Activated CD4-positive, alpha-beta T cell treated with anti-CD3 and anti-CD28 coated beads, Interleukin-2, amount 10 ng/mL, durations not matched to agents 7 days and 5 days (primary cell): ENCODE data around the gene TEX44. TPM values are rescaled to one million over a fixed set of nuclear protein-coding genes. Genes with fewer than 3 reads are reported as not detected.

ENCODE experiments used
- CTCF ChIA-PET: fragments of 350-600 bp; sonication (Branson Sonifier 250); formaldehyde crosslinking; loops from one replicate; lab custom pipeline; 2021; ENCODE audit warnings: antibody characterized with exemption; lab: Charles Lee
- POLR2A ChIA-PET: fragments of 350-600 bp; sonication (Branson Sonifier 250); formaldehyde crosslinking; loops from one replicate; lab custom pipeline; 2021; ENCODE audit warnings: antibody characterized with exemption; lab: Charles Lee
- DNase-seq: peaks from one replicate; pipeline ENCODE4 v3.0.0-alpha.2; 2020
- H3K27ac Mint-ChIP-seq: one replicate; pipeline ENCODE4 v1.8.0; 2021; ENCODE audit warnings: mild to moderate bottlenecking, moderate library complexity, mixed read lengths
- H3K27me3 Mint-ChIP-seq: one replicate; pipeline ENCODE4 v1.8.0; 2021; ENCODE audit warnings: mixed read lengths
- H3K36me3 Mint-ChIP-seq: one replicate; pipeline ENCODE4 v1.8.0; 2021; ENCODE audit warnings: low read depth, mixed read lengths
- H3K4me1 Mint-ChIP-seq: one replicate; pipeline ENCODE4 v1.8.0; 2021; ENCODE audit warnings: mixed read lengths
- H3K4me3 Mint-ChIP-seq: one replicate; pipeline ENCODE4 v1.8.0; 2021; ENCODE audit warnings: mild to moderate bottlenecking, moderate library complexity, mixed read lengths
- H3K9me3 Mint-ChIP-seq: one replicate; pipeline ENCODE4 v1.8.0; 2021; ENCODE audit warnings: mixed read lengths
- total RNA-seq, 2 experiments: library from RNA; stranded (reverse); gene quantifications; one replicate each; pipeline ENCODE4 v1.2.3, GENCODE V29; 2021

TEX44 gene
- total RNA-seq, 2 experiments from 2014 or later, result not detected

- Mint-ChIP-seq H3K4me3 (peak overlapping the region; percentile 72), H3K4me1 (peaks cover 59% of the 10 kb centered on the region), H3K27ac (peak overlapping the region; percentile 97), H3K36me3 (no peaks in the 10 kb centered on the region), H3K9me3 (no peaks in the 10 kb centered on the region), H3K27me3 (no peaks in the 10 kb centered on the region)
- ChIA-PET POLR2A (interaction anchor here (1.0 to 1.7 kb wide), 5 partner anchors 30 to 173 kb away, joined by 3 to 6 read pairs (median 3); partner anchors contain the start of genes COPS7B and PTMA), CTCF (interaction anchor here (0.6 to 9.2 kb wide), 28 partner anchors 8 to 560 kb away, joined by 3 to 121 read pairs (median 4); partner anchors contain the start of gene PTMA)
- DNase-seq, result peak; percentile 90
These were observed 20.0 kb downstream of the TEX44 start for GRCh38 chr2:231612456-231613330.

- peak overlapping the region; percentile 97 for H3K27ac Mint-ChIP-seq
- H3K9me3 Mint-ChIP-seq, result no peaks in the 10 kb centered on the region
- no peak for DNase-seq
- peaks cover 65% of the 10 kb centered on the region for H3K4me1 Mint-ChIP-seq
- CTCF ChIA-PET, result interaction anchor here (0.7 to 9.2 kb wide), 19 partner anchors 8 to 560 kb away, joined by 3 to 121 read pairs (median 4); partner anchors contain the start of gene PTMA
- H3K4me3 Mint-ChIP-seq, result peak overlapping the region; percentile 72
- POLR2A ChIA-PET, result interaction anchor here (0.6 to 1.7 kb wide), 4 partner anchors 29 to 100 kb away, joined by 3 to 6 read pairs (median 4); partner anchors contain the start of gene PTMA
- H3K27me3 Mint-ChIP-seq, result no peaks in the 10 kb centered on the region
- H3K36me3 Mint-ChIP-seq, result no peaks in the 10 kb centered on the region
These were observed 20.6 kb downstream of the TEX44 start for GRCh38 chr2:231613331-231613662.

- Mint-ChIP-seq H3K9me3 (no peaks in the 10 kb centered on the region), H3K27ac (peak overlapping the region; percentile 97), H3K36me3 (no peaks in the 10 kb centered on the region), H3K4me3 (peak overlapping the region; percentile 72), H3K4me1 (peaks cover 67% of the 10 kb centered on the region), H3K27me3 (no peaks in the 10 kb centered on the region)
- POLR2A ChIA-PET, result interaction anchor here (0.6 to 1.7 kb wide), 6 partner anchors 29 to 99 kb away, joined by 3 to 6 read pairs (median 4); partner anchors contain the start of gene PTMA
- CTCF ChIA-PET, result interaction anchor here (0.7 to 9.2 kb wide), 16 partner anchors 9 to 173 kb away, joined by 3 to 121 read pairs (median 4); partner anchors contain the start of genes COPS7B and PTMA
- DNase-seq, result peak; percentile 80
These were observed 21.2 kb downstream of the TEX44 start for GRCh38 chr2:231613663-231614558.

- Mint-ChIP-seq H3K9me3 (no peaks in the 10 kb centered on the region), H3K4me1 (peaks cover 69% of the 10 kb centered on the region), H3K27ac (peak overlapping the region; percentile 76), H3K27me3 (no peaks in the 10 kb centered on the region), H3K36me3 (no peaks in the 10 kb centered on the region), H3K4me3 (peak overlapping the region; percentile 71)
- ChIA-PET POLR2A (interaction anchor here (0.6 to 1.7 kb wide), 4 partner anchors 63 to 151 kb away, joined by 4 to 6 read pairs (median 4); partner anchors contain the start of gene PTMA), CTCF (interaction anchor here (1.2 to 9.2 kb wide), 7 partner anchors 8 to 172 kb away, joined by 3 to 121 read pairs (median 67); partner anchors contain the start of genes COPS7B and PTMA)
- DNase-seq, result no peak
These were observed 21.9 kb downstream of the TEX44 start for GRCh38 chr2:231614559-231615057.

- H3K9me3 Mint-ChIP-seq, result no peaks in the 10 kb centered on the region
- POLR2A ChIA-PET, result interaction anchor here (0.6 to 1.5 kb wide), 2 partner anchors 95 to 151 kb away, joined by 4 to 5 read pairs; no protein-coding TSS in a partner anchor
- CTCF ChIA-PET, result interaction anchor here (1.2 to 9.2 kb wide), 4 partner anchors 8 to 92 kb away, joined by 4 to 121 read pairs (median 77); partner anchors contain the start of gene PTMA
- H3K4me3 Mint-ChIP-seq, result peak overlapping the region; percentile 44
- DNase-seq, result no peak
- H3K36me3 Mint-ChIP-seq, result no peaks in the 10 kb centered on the region
- H3K4me1 Mint-ChIP-seq, result peaks cover 73% of the 10 kb centered on the region
- peak overlapping the region; percentile 76 for H3K27ac Mint-ChIP-seq
- no peaks in the 10 kb centered on the region for H3K27me3 Mint-ChIP-seq
These were observed 22.5 kb downstream of the TEX44 start for GRCh38 chr2:231615058-231615671.

GRCh38 chr2:231616296-231616695, 23.6 kb downstream of the TEX44 start:
- Mint-ChIP-seq H3K9me3 (no peaks in the 10 kb centered on the region), H3K4me1 (peaks cover 69% of the 10 kb centered on the region), H3K36me3 (no peaks in the 10 kb centered on the region), H3K27ac (no peak overlapping the region), H3K27me3 (no peaks in the 10 kb centered on the region), H3K4me3 (no peak overlapping the region)
- ChIA-PET CTCF (no interaction called here), POLR2A (no interaction called here)
- no peak for DNase-seq

- no peaks in the 10 kb centered on the region for H3K9me3 Mint-ChIP-seq
- ChIA-PET POLR2A (interaction anchor here (0.8 kb wide), 1 partner anchor 11 kb away, joined by 5 read pairs; no protein-coding TSS in a partner anchor), CTCF (interaction anchor here (0.5 to 1.7 kb wide), 5 partner anchors 16 to 90 kb away, joined by 3 to 8 read pairs (median 3); no protein-coding TSS in a partner anchor)
- peaks cover 69% of the 10 kb centered on the region for H3K4me1 Mint-ChIP-seq
- H3K36me3 Mint-ChIP-seq, result no peaks in the 10 kb centered on the region
- DNase-seq, result no peak
- H3K27me3 Mint-ChIP-seq, result no peaks in the 10 kb centered on the region
- no peak overlapping the region for H3K4me3 Mint-ChIP-seq
- H3K27ac Mint-ChIP-seq, result peak overlapping the region; percentile 43
These were observed 24.6 kb downstream of the TEX44 start for GRCh38 chr2:231617059-231617926.

GRCh38 chr2:231621051-231621879, 28.6 kb downstream of the TEX44 start:
- no peaks in the 10 kb centered on the region for H3K9me3 Mint-ChIP-seq
- H3K4me3 Mint-ChIP-seq, result no peak overlapping the region
- H3K36me3 Mint-ChIP-seq, result no peaks in the 10 kb centered on the region
- peak overlapping the region; percentile 88 for H3K27ac Mint-ChIP-seq
- H3K4me1 Mint-ChIP-seq, result peaks cover 58% of the 10 kb centered on the region
- CTCF ChIA-PET, result interaction anchor here (0.6 to 2.8 kb wide), 8 partner anchors 9 to 93 kb away, joined by 3 to 12 read pairs (median 4); no protein-coding TSS in a partner anchor
- DNase-seq, result peak; percentile 44
- POLR2A ChIA-PET, result no interaction called here
- no peaks in the 10 kb centered on the region for H3K27me3 Mint-ChIP-seq

GRCh38 chr2:231622963-231623362, 30.3 kb downstream of the TEX44 start:
- CTCF ChIA-PET, result interaction anchor here (0.7 to 2.8 kb wide), 14 partner anchors 8 to 140 kb away, joined by 3 to 12 read pairs (median 4); partner anchors contain the start of gene PTMA
- no peaks in the 10 kb centered on the region for H3K27me3 Mint-ChIP-seq
- H3K36me3 Mint-ChIP-seq, result peaks cover 2% of the 10 kb centered on the region
- no peak for DNase-seq
- no peaks in the 10 kb centered on the region for H3K9me3 Mint-ChIP-seq
- POLR2A ChIA-PET, result no interaction called here
- peak overlapping the region; percentile 88 for H3K27ac Mint-ChIP-seq
- peaks cover 54% of the 10 kb centered on the region for H3K4me1 Mint-ChIP-seq
- no peak overlapping the region for H3K4me3 Mint-ChIP-seq

GRCh38 chr2:231626449-231626848, 33.8 kb downstream of the TEX44 start:
- no peaks in the 10 kb centered on the region for H3K9me3 Mint-ChIP-seq
- H3K36me3 Mint-ChIP-seq, result peaks cover 2% of the 10 kb centered on the region
- H3K27me3 Mint-ChIP-seq, result no peaks in the 10 kb centered on the region
- ChIA-PET POLR2A (interaction anchor here (0.6 kb wide), 1 partner anchor 25 kb away, joined by 3 read pairs; no protein-coding TSS in a partner anchor), CTCF (interaction anchor here (0.6 to 2.0 kb wide), 5 partner anchors 14 to 80 kb away, joined by 3 to 9 read pairs (median 3); no protein-coding TSS in a partner anchor)
- peaks cover 39% of the 10 kb centered on the region for H3K4me1 Mint-ChIP-seq
- no peak overlapping the region for H3K27ac Mint-ChIP-seq
- DNase-seq, result no peak
- no peak overlapping the region for H3K4me3 Mint-ChIP-seq
